AG10803 (cell line): ENCODE measurements around the gene IQCE.
A peak's percentile ranks its signal among the peaks of the same experiment; 100 is the strongest.

ENCODE experiments used
- DNase-seq: peaks from one replicate; pipeline ENCODE4 v3.0.0; 2010; ENCODE audit warnings: low read depth
- H3K4me3 ChIP-seq: 2 replicates; pipeline ENCODE4 v1.5.1; 2011; ENCODE audit warnings: mild to moderate bottlenecking, low read length, control low read depth
- TF ChIP-seq, protein P1 (sequence below): conservative IDR thresholded peaks from 2 replicates; pipeline ENCODE4 v1.5.1; 2011; ENCODE audit warnings: mild to moderate bottlenecking, low read length, control low read depth, inconsistent platforms

IQCE gene

DNA sequence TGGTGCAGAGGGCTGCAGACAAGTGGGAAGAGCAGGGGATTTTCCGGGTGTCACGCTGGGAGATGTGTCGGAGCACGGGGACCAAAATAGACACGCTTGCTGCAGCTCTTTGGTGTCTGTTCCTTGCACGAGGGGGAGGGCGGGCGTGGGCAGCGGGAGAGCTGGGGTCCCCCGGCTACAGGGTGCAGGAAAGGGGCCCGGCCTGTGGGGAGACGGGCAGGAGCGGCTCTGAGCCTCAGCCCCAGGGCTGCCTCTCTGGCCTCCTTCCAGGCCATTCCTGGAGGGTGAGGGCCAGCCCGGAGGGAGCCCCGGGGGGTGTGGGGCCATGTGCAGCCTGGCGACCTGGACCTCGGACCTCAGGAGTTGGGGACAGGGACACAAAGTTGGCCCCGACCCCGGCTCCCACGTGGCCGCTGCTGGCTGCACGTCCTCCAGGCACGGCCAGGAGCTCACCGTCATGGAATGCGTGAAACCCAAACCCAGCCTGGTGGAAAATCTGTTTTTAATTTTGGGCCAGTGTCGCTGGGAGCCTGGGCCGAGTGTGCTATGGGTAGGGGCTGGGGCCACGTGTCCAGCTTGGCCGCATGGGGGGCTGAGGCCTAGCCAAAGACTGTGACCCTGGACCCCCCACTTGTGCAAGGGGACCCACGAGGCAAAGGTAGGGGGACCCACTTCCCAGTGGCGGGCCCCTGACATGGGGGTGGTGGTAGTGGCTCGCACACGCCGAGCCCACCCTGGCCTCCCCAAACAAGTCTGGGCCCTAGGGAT, 79.6 kb downstream of the IQCE start:
- H3K4me3 ChIP-seq = peak overlapping the region; percentile 12
- TF ChIP-seq, protein P1, sequence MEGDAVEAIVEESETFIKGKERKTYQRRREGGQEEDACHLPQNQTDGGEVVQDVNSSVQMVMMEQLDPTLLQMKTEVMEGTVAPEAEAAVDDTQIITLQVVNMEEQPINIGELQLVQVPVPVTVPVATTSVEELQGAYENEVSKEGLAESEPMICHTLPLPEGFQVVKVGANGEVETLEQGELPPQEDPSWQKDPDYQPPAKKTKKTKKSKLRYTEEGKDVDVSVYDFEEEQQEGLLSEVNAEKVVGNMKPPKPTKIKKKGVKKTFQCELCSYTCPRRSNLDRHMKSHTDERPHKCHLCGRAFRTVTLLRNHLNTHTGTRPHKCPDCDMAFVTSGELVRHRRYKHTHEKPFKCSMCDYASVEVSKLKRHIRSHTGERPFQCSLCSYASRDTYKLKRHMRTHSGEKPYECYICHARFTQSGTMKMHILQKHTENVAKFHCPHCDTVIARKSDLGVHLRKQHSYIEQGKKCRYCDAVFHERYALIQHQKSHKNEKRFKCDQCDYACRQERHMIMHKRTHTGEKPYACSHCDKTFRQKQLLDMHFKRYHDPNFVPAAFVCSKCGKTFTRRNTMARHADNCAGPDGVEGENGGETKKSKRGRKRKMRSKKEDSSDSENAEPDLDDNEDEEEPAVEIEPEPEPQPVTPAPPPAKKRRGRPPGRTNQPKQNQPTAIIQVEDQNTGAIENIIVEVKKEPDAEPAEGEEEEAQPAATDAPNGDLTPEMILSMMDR = no peak
- DNase-seq = peak; percentile 86

DNA sequence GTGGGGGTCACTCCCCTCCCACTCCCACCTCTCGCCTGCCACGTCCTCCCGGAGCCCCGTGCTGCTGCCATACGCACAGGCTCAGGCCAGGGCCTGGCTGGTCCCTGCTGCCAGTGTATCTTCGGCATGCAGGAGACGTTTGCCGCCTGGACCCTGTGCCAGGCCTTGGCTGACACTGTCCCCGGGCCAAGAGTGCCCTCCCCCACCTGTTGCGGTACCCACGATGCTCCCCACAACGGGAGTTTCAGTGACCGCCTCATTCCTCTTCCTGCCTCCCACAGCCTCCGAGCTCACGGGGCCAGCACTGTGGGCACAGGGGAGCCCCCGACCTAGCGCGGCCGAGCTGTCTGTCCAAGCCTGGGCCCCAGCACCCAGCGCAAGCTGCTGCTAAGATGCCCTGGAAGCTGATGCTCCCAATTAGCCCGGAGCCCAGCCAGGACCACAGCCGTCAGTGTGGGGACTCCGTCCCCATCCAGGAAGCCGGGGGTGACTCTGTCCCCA, 80.5 kb downstream of the IQCE start:
- no peak for DNase-seq
- TF ChIP-seq, protein P1 = no peak
- H3K4me3 ChIP-seq = no peak overlapping the region

DNA sequence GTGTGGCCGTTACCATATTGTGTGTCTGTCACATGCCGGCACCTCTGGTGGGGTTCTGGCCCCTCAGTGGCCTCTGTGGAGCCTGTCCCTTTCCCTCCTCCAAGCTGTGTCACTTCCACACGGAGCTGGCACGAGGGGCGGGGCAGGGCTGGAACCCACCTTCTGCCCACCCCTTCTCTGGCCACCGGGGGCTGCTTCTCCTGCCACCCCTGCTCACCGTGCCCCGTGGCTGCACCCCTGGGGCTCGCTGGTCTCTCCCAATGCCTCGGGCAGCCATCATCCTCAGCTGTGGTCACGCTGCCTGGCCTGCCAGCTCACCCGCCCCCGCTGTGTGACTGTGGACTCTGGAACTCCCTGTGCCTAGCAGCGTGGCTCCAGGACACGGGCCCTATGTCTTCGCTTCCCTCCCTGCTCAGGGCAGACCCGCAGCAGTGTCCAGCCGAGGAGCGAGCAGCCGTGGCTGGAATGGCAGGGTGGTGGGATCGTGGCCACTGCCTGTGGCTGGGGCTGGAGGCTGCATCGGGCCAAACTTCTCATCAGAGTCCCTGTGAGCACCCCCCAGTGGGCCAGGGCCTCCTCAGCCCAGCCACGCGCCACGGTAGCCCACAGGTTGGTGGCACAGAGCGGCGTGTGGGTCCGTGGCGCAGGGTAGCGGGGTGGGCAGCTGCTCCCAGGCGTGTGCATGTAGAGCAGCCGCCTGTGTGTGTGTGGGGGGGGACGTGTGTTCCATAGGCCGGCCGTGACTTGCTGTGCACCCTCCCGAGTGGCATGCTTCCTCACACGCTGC, 81.1 kb downstream of the IQCE start:
- TF ChIP-seq, protein P1 = no peak
- H3K4me3 ChIP-seq = no peak overlapping the region
- DNase-seq = no peak

DNA sequence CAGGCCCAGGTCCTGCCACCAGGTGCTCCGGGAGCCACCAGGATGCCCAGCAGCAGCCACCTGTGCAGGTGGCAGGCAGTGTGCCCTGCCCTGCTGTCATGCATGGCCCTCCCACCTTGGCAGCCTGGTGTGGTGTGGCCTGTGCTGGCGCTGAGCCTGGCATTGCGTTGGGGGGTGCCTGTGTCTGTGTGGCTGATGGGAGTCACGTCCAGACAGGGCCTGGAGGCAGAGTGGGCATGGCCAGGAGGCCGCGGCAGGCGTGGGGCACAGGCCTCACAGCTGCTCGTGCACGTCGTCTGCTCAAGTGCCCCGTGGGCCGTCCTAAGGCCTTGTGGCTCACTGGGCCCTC, 81.7 kb downstream of the IQCE start:
- H3K4me3 ChIP-seq = no peak overlapping the region
- TF ChIP-seq, protein P1 = no peak
- DNase-seq = no peak

DNA sequence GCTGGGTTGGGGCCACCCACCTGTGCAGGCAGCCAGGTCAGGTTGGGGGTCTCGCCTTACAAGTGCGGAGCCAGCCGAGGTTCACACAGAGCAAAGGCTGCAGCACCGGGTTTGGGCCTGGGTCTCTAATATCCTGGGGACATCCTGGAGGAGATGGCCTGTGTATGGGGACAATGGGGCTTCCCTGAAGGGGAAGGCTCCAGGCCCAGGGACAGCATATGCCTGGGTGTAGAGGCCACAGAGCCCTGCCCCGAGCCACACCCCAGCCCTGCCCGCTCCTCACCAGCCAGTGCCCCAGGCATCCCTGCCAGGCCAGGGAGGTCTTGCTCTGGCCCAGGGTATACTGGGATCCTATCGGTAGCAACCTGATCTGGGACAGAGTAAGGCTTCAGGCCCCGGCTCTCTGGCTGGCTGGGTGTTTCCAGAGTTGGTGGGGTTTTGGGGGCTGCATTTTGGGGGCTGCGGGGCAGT, 82.1 kb downstream of the IQCE start:
- H3K4me3 ChIP-seq = peak overlapping the region; percentile 20
- TF ChIP-seq, protein P1 = no peak
- DNase-seq = no peak

DNA sequence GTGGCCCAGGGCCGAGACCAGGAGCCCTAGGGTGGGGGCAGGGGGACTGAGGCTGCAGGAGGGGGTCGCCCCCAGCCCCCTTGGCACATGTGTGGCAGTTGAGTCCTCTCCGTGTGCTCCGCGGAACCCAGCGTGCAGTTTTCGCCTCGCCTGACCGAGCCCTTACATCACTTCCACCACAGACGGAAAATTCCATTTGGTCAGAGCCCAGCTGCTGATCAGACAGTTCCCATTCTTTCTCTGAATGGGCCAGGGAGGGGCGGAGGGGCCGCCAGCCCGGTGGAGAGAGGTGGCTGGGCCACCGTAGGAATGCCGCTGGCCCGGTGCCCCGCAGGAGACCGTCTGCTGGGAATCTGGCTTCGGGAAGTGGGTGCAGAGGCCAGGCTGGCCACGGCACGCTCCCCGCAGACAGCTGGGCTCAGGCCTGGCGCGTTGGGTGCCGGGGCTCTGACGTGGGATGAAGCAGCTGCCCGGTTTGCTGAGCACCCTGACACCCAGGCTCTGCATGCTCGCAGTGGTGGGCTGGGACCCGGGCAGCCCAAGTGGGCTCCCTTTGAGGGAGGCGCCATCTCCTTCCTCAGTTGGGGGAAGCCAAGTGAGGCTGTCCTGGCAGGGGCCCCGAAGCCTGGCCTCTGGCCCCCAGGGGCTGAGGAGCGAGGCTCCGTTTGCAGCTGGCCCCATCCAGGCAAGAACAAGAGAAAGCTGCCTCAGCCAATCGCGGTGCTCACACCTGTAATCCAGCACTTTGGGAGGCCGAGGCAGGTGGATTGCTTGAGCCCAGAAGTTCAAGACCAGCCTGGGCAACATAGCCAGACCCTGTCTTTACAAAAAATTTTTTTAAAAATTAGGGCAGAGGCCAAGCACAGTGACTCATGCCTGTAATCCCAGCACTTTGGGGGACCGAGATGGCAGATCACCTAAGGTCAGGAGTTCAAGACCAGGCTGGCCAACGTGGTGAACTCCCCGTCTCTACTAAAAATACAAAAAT, 82.9 kb downstream of the IQCE start:
- TF ChIP-seq, protein P1 = no peak
- DNase-seq = peak; percentile 99
- peak overlapping the region; percentile 20 for H3K4me3 ChIP-seq
